Muscle of leg (tissue), 11 donors: ENCODE measurements around the gene PIGV. TPM values are rescaled to one million over a fixed set of nuclear protein-coding genes. Genes with fewer than 3 reads are reported as not detected.
A peak's percentile ranks its signal among the peaks of the same experiment; 100 is the strongest.
"Not testable (repeated sequence)": the region's sequence is repeated elsewhere in the genome, so short reads cannot be mapped to it uniquely, and the experiment has no call there.

Source experiments
- DNase-seq: peaks from one replicate; pipeline ENCODE4 v3.0.0; 2013
- H3K27ac ChIP-seq: one replicate; pipeline ENCODE4 v1.5.1; 2013; ENCODE audit warnings: mild to moderate bottlenecking, low read length, control low read depth
- H3K27me3 ChIP-seq: one replicate; pipeline ENCODE4 v1.6.1; 2013; ENCODE audit warnings: low read length; ENCODE audit not compliant: control insufficient read depth, insufficient read depth
- H3K36me3 ChIP-seq: one replicate; pipeline ENCODE4 v1.6.1; 2013; ENCODE audit warnings: low read length; ENCODE audit not compliant: control insufficient read depth, insufficient read depth
- H3K4me1 ChIP-seq: one replicate; pipeline ENCODE4 v1.6.1; 2013; ENCODE audit warnings: low read length; ENCODE audit not compliant: control insufficient read depth, insufficient read depth
- H3K4me3 ChIP-seq: one replicate; pipeline ENCODE4 v1.5.1; 2013; ENCODE audit warnings: low read length, control low read depth
- H3K9me3 ChIP-seq: replicated peaks from 2 replicates; pipeline ENCODE4 v1.6.1; 2013; ENCODE audit warnings: low read depth, low read length; ENCODE audit not compliant: control insufficient read depth
- WGBS: methylation state at CpG from one replicate; pipeline ENCODE4 v1.1.5; 2013; ENCODE audit warnings: missing lambda C conversion rate; ENCODE audit not compliant: insufficient coverage; 5-methylcytosine and 5-hydroxymethylcytosine counted together
- polyA plus RNA-seq, 8 donors: library from polyadenylated mRNA; unstranded; fragments of 120-200 nt; gene quantifications; one replicate each; pipeline versions ENCODE4 v1.2.1 to v1.2.3, GENCODE V29; 2013; ENCODE audit warnings: inconsistent platforms in 1 of 8, low replicate concordance in 1 of 8; ENCODE audit not compliant: insufficient read length in 8 of 8, insufficient read depth in 1 of 8
- total RNA-seq: library from RNA; stranded (reverse); fragments of 120-200 nt; gene quantifications from one replicate; pipeline ENCODE4 v1.2.4, GENCODE V29; 2013

PIGV gene
- total and polyA plus RNA-seq, 9 donors = 6.1 to 9.9 (median 6.8) TPM

- peaks cover 36% of the 10 kb centered on the region for H3K4me1 ChIP-seq
- H3K4me3 ChIP-seq = no peak overlapping the region
- no peak for DNase-seq
- peaks cover 27% of the 10 kb centered on the region for H3K36me3 ChIP-seq
- 59% methylated on average over 3 of the region's 5 CpGs for WGBS
- no peaks in the 10 kb centered on the region for H3K9me3 ChIP-seq
- no peak overlapping the region for H3K27ac ChIP-seq
- no peaks in the 10 kb centered on the region for H3K27me3 ChIP-seq
These were observed 2.8 kb downstream of the PIGV start for GRCh38 chr1:26790551-26790953.

GRCh38 chr1:26791148-26791547, 3.4 kb downstream of the PIGV start:
- no peak for DNase-seq
- Histone ChIP-seq H3K4me1 (peaks cover 30% of the 10 kb centered on the region), H3K4me3 (no peak overlapping the region), H3K36me3 (peaks cover 27% of the 10 kb centered on the region), H3K27me3 (no peaks in the 10 kb centered on the region), H3K27ac (no peak overlapping the region), H3K9me3 (no peaks in the 10 kb centered on the region)
- 100% methylated on average over 1 of the region's 6 CpGs for WGBS

DNA sequence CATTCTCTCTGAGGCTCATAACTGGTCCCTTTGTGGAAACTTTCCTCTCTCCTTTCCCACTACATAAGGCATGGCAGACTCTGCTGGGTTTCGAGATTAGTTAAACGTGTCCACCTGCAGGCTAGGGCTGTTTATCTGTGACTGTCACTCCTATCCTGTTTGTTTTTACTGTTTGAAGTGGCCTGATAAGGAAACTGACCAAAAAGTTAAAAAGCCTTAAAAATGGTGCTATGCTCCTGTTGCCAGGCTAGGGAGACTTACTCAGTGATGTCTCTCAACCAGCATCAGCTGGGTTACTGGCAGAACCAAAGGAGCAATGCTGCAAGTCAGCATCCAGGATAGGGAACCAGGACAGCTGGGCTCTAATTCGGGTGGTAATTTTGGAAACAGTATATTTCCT, 3.9 kb downstream of the PIGV start:
- Histone ChIP-seq H3K27ac (no peak overlapping the region), H3K4me3 (no peak overlapping the region), H3K4me1 (peaks cover 26% of the 10 kb centered on the region), H3K9me3 (no peaks in the 10 kb centered on the region), H3K27me3 (no peaks in the 10 kb centered on the region), H3K36me3 (peaks cover 27% of the 10 kb centered on the region)
- WGBS = 29% methylated on average over 1 of the region's 3 CpGs
- DNase-seq = no peak

- peaks cover 27% of the 10 kb centered on the region for H3K36me3 ChIP-seq
- 86% methylated on average over 2 of the region's 2 CpGs for WGBS
- no peak overlapping the region for H3K4me3 ChIP-seq
- no peak for DNase-seq
- peaks cover 19% of the 10 kb centered on the region for H3K4me1 ChIP-seq
- H3K27me3 ChIP-seq = no peaks in the 10 kb centered on the region
- no peak overlapping the region for H3K27ac ChIP-seq
- H3K9me3 ChIP-seq = no peaks in the 10 kb centered on the region
These were observed 5.2 kb downstream of the PIGV start for GRCh38 chr1:26792924-26793323.

- 93% methylated on average over 5 of the region's 5 CpGs for WGBS
- DNase-seq = no peak
- H3K36me3 ChIP-seq = peaks cover 27% of the 10 kb centered on the region
- H3K4me3 ChIP-seq = no peak overlapping the region
- H3K27me3 ChIP-seq = no peaks in the 10 kb centered on the region
- no peak overlapping the region for H3K27ac ChIP-seq
- peaks cover 17% of the 10 kb centered on the region for H3K4me1 ChIP-seq
- no peaks in the 10 kb centered on the region for H3K9me3 ChIP-seq
These were observed 6.6 kb downstream of the PIGV start for GRCh38 chr1:26794391-26794790.

GRCh38 chr1:26797627-26798026, 9.9 kb downstream of the PIGV start:
- Histone ChIP-seq H3K4me1 (peaks cover 21% of the 10 kb centered on the region), H3K4me3 (no peak overlapping the region)
- DNase-seq = peak; percentile 31

DNA sequence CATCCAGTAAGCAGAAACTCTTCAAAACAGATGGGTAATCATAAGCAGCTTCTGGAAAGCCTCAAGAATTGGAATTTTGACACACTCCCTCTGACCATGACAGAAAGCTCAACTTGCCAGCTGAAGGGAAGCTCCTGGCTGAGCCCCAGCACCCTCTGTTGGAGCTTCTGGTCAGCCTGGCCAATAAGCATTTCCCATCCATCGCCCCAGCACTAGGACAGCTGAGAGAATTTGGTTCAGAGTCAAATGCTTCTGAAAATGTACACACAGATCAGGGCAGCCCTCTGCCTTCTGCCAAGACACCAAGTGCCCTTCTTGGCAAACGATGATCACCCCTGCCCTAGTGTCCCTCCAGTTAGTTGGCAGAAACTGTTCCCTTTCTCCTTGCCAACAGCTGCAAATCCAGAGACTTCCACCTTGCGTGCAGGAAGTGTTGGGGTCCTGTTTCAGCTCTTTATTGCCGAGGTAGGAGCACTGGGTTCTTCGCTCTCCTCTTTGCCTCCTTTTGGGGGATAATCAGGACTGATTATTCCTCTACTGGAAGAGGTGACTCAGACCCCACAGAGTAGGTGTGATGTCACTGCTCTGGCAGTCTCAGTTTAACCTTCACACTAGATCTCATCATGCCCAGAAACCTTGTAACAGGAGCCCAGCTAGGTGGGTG, 11.9 kb downstream of the PIGV start:
- WGBS = 0% methylated on average over 1 of the region's 5 CpGs
- H3K27ac ChIP-seq = peak overlapping the region; percentile 93
- H3K4me3 ChIP-seq = no peak overlapping the region
- peak; percentile 94 for DNase-seq
- no peaks in the 10 kb centered on the region for H3K9me3 ChIP-seq
- peaks cover 7% of the 10 kb centered on the region for H3K36me3 ChIP-seq
- peaks cover 21% of the 10 kb centered on the region for H3K4me1 ChIP-seq
- no peaks in the 10 kb centered on the region for H3K27me3 ChIP-seq

More at GRCh38 chr1:26797627-26798026, 9.9 kb downstream of the PIGV start:
- Histone ChIP-seq H3K27me3 (no peaks in the 10 kb centered on the region), H3K27ac (peak overlapping the region; percentile 31), H3K36me3 (peaks cover 23% of the 10 kb centered on the region), H3K9me3 (no peaks in the 10 kb centered on the region)
- WGBS = 40% methylated on average over 1 of the region's 2 CpGs

- peaks cover 13% of the 10 kb centered on the region for H3K4me1 ChIP-seq
- H3K36me3 ChIP-seq = not testable (repeated sequence)
These were observed 16.2 kb downstream of the PIGV start for GRCh38 chr1:26803932-26804331.

GRCh38 chr1:26810105-26810504, 22.4 kb downstream of the PIGV start:
- not testable (repeated sequence) for H3K9me3 ChIP-seq, H3K36me3 ChIP-seq, H3K27me3 ChIP-seq, H3K27ac ChIP-seq, H3K4me1 ChIP-seq, H3K4me3 ChIP-seq
- WGBS = 50% methylated on average over 2 of the region's 11 CpGs
- DNase-seq = peak; percentile 78

More at GRCh38 chr1:26803932-26804331, 16.2 kb downstream of the PIGV start:
- 97% methylated on average over 15 of the region's 36 CpGs for WGBS
- H3K27ac ChIP-seq, DNase-seq, H3K9me3 ChIP-seq, H3K4me3 ChIP-seq, H3K27me3 ChIP-seq: not testable (repeated sequence)

DNA sequence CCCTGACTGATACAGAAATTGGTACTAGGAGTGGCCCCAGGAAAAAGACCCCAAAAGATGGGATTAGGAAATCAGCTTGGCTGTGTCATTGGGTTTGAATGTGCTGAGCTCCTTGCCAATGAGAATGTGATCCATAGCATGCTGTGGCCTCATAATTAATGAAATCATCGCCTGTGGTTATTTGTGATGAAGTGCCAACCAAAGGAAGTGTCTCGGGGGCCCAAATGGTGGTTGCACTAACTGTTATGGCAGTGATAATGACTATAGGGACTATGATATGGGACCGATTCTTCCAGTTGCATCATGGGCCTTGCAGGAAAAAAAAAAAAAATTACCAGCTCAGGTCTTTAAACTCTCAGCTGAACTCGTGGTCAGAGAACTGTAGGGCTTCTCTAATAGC, 23.3 kb downstream of the PIGV start:
- no peak for DNase-seq
- Histone ChIP-seq H3K27ac (no peak overlapping the region), H3K36me3 (no peaks in the 10 kb centered on the region), H3K4me3 (no peak overlapping the region), H3K4me1 (no peaks in the 10 kb centered on the region), H3K9me3 (no peaks in the 10 kb centered on the region), H3K27me3 (no peaks in the 10 kb centered on the region)
- WGBS = 88% methylated on average over 2 of the region's 4 CpGs

DNA sequence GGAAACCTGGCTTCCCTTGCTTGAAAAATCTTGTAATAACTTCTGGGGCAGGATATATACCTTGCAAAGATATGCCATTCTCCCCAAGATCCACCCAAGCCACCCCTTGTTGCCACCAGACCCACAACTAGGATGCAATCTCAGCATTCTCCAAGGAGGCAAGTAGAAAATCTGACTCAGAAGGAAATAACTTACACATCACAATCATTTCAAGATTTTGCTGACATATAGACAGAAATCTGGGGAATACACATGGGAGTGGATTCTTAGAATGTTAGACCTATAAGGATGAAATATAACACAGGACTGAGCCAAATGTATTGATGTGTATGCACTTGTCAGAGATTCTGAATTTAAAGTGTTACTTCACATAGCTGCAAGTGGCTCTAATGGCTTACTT, 24.0 kb downstream of the PIGV start:
- Histone ChIP-seq H3K4me3 (no peak overlapping the region), H3K27ac (no peak overlapping the region), H3K27me3 (no peaks in the 10 kb centered on the region), H3K36me3 (no peaks in the 10 kb centered on the region), H3K4me1 (no peaks in the 10 kb centered on the region), H3K9me3 (no peaks in the 10 kb centered on the region)
- no peak for DNase-seq
